HG03354 (cell line): ENCODE results near the gene PARD3B.

Experiments used
- ATAC-seq: cut with Tn5 transposase; IDR thresholded peaks from one replicate; pipeline ENCODE4 v1.9.1; 2021; ENCODE audit warnings: mild to moderate bottlenecking; ENCODE audit not compliant: unreplicated experiment, poor library complexity, severe bottlenecking

Gene PARD3B

DNA sequence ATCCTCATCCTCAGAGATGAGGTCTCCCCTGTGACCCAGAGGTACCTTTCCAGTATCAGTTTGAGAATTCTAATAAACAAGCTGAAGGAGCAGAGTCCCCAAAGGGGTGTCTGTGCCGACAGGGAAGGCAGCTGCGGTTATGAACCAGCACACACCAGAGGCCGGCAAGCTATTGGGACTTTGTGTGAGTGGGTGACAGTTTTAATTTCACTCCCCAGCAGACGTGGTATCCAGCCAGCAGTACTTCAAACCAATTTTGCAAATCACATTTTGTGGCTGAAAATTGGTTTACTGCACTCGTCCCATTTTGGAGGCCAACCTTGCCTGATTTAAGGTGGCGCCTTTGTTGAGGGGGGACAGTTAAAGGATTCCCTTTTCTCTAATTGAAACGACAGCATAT, 1034.1 kb downstream of the PARD3B start:
- no peak for ATAC-seq

DNA sequence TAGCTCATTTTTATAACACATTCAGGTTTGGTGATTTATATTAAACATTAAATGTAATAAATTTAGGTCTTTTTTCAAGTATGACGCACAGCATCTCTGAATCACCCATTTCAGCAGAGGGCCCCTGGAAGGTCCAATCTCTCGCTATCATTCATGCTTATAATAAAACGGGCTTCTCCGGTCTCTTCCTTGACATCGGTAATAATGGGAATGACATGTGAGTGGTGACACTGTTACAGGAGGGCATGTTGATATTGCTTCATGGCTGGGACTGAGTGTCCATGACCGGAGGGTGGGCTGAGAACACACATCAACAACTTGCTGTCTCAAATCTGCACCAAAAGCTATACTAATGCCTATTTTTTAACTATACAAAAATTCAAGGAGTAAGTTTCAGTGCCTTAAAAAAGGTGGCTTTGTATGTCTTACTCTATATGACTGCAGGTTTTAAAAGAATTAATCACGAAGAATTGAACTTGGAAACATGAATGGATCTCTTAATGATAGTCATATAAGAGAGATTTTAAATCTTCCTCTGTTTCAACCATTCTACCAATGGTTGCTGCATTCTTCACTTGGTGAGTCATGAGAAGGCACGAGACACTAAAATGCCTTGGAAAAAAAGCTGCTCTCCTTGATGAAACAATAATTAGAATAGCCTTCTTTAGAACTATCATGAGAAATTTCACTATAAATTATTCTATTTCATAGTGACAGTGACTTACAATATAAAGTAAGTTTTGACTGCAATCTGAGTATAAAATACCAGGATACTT, 1035.1 kb downstream of the PARD3B start:
- ATAC-seq: no peak

GRCh38 chr2:205582366-205582765, 1037.1 kb downstream of the PARD3B start:
- no peak for ATAC-seq

- ATAC-seq: no peak
These were observed 1040.4 kb downstream of the PARD3B start for GRCh38 chr2:205585449-205586383.

DNA sequence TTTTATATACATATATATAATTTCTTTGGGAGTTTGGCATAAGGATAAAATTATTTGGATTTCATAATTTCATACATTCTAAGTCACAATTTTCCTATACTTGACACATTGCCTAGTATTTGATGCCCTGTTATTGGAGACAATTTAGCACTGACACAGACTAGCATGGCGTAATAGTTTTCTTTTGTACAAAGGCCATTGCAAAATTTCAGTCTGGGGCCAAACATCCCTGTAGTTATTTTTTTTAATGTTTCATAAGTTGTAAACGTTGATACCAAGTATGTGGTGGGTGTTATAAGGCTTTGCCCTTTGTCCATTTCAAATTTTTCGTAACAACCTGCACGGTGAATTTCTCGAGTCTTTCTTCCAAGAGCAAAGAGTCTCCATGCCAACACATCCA, 1041.4 kb downstream of the PARD3B start:
- no peak for ATAC-seq

- no peak for ATAC-seq
These were observed 1044.2 kb downstream of the PARD3B start for GRCh38 chr2:205589479-205589878.

- ATAC-seq: no peak
These were observed 1045.5 kb downstream of the PARD3B start for GRCh38 chr2:205590759-205591158.

GRCh38 chr2:205593891-205594290, 1048.6 kb downstream of the PARD3B start:
- ATAC-seq: no peak

DNA sequence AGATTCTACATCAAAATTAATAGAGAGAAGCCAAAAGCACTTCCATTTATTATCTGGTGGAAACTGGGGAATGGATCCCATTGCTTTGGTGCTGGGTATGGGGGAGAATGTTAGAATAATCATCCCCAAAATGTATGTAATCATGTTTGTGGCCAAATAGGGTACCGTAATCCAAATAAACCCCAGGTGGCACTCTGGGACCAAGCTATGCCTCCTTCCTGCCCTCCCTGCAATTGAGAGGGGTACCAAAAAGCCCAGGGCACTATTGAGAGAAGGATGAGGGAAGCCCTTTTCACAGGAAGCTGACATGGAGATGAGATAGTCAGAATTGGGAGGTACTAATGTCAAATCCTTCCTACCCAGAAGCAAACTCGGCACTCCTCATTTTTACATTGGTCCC, 1051.3 kb downstream of the PARD3B start:
- ATAC-seq: no peak

DNA sequence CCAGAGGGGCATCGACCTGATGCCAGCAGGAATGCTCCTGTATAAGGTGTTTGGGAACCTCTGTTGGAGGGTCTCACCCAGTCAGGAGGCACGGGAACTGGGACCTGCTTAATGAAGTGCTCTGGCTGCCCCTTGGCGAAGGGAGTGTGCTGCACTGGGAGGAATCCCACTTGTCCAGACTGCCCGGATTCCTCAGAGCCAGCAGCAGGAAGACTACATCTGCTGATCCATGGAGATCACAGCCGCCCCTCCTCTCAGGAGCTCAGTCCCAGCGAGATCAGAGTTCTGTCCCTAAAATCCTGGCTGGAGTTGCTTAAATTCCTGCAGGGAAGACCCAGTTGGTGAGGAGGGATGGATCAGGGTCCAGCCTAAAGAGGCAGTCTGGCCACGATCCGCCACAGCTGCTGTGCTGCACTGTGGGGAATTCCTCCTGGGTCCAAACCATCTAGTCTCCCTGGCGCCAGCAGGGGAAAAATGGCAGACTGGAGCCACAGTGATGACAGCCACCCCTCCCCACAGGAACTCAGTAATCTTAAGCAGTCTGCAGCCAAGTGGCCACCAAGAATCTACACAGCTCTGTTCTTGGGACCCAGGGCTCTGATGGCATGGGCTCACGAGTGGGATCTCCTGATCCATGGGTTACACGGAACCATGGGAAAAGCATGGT, 1060.5 kb downstream of the PARD3B start:
- no peak for ATAC-seq

DNA sequence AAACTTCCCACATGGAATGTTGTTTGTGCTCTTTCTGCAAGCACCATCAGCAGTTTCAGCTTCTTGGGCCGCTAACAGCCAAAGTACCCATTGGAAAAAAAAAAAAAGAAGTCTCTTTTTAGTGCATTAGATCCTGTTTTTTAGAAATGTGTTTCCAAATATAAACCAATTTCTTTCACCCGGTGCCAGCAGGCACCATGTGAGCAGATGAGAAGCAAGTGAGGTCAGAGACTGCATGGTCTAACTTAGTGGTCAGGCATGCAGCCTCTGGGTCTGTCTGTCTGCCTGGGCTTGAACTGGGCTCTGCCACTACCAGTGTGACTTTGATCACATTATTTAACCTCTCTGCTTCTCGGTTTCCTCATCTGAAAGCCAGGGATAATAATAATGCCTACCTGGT, 1061.9 kb downstream of the PARD3B start:
- no peak for ATAC-seq

DNA sequence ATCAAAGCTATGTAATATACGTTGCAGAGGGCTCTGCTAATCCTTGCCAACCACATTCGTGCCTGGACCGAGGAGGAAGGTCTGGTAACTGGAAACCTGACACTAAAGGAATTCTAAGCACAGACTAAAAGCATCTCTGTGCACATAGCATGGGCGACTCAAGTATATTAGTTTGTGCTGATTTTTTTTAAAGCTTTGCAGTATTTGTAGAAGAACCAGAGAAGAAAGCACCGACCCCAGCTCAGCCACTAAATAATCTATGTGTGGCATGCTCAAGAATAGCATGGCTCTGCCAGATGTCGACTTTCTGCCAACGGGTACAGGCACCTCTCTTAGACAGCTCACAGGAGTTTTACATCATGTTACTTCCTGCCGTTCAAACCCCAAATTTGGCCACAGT, 1063.8 kb downstream of the PARD3B start:
- ATAC-seq: no peak

DNA sequence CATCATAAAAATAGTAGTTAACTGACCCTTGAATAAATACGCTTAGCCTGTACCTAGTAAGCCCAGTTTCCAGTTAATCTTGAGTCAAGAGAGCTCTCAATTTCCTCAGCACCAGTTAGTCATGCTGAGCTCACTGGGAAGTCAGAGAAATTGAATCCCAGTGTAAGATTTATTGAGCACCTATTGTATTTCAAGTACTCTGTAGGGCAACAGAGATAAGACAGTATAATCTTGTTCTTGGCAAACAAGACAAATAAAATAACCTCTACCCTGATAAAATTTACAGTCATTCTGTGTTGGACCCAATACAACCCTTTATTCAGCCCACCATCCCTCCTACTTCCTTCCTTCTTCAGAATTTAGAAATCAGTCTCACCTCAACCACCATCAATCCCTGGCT, 1065.2 kb downstream of the PARD3B start:
- ATAC-seq: no peak

GRCh38 chr2:205612636-205613035, 1067.4 kb downstream of the PARD3B start:
- no peak for ATAC-seq

DNA sequence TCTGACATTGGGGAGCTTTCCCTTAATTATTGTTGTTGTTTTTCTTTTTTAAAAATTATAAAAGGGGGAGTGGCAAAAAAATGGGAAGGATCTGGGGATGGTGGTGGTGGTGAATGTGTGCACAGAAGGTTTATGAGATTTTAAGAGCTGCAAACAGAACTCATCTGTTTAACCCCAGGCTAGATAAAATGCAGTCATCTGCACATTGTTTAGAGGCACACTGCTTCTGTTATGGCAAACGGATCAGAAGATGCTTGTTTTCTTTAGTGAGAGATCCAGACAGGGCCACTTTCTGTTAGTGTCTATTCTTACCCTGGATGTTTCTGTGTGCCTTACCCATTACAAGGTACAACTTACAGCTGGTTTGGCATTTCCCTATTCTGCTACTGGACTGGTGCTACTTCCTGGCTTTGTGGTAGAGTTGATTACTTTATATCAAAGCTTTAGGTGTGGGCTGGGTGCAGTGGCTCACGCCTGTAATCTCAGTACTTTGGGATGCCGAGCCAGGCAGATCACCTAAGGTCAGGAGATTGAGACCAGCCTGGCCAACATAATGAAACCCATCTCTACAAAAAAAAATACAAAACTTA, 1068.8 kb downstream of the PARD3B start:
- no peak for ATAC-seq

DNA sequence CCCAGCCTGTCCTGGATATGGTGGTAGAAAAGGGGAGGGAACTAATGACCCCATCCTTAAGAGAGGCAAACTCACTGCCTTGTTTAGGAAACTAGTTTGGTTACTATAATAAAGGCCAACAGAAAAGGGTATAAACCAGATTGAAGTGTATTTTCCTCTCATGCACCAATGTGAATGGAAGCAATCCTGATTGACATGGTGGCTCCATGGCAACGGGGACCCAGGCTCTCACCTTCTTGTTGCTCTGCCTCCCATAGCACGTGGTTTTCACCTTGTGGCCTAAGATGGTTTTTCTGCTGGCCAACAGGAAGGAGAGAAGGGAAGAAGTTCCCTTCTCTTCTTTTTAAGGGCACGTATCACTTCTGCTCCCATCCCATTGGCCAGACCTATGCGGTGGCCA, 1069.7 kb downstream of the PARD3B start:
- no peak for ATAC-seq

- no peak for ATAC-seq
These were observed 1072.6 kb downstream of the PARD3B start for GRCh38 chr2:205617905-205618304.

DNA sequence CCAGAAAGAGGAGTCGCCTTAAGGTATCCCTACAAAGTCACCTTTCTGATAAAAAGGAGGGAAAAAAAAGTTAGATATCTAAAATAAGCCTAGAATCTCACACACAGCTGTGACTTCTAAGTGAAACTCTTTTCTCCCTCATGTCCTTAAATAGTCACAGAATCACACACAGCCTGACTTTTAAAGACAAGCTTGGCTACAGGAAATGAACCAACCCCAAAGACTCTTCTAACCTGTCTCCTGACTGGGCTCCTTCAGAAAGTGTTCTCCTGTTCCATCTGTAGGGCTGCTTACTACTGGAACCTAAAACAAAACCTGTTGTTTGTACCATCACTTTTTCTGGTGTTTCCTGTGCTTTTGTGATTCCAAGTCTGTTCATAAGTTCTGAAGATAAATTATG, 1074.3 kb downstream of the PARD3B start:
- ATAC-seq: no peak

DNA sequence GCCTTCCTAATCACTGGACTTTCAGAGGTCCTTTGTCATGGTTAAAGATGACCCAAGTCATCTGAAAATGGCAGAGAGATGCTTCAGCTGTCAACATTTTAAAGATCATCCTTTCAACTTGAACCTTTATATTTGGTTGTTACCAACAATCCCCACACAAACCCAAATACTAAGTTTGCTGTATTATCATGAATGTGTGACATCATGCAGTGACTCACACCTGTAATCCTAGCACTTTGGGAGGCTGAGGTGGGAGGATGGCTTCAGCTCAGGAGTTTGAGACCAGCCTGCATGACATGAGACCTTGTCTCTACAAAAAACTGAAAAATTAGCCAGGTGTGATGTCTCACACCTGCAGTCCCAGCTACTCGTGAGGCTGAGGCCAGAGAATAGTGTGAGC, 1081.8 kb downstream of the PARD3B start:
- ATAC-seq: no peak

GRCh38 chr2:205628422-205628821, 1083.1 kb downstream of the PARD3B start:
- no peak for ATAC-seq
